IPS-20b (cell line): ENCODE data around the gene PEX6.
A peak's percentile ranks its signal among the peaks of the same experiment; 100 is the strongest.
"Not testable (repeated sequence)": the region's sequence is repeated elsewhere in the genome, so short reads cannot be mapped to it uniquely, and the experiment has no call there.

Experiments
- H3K27ac ChIP-seq: one replicate; pipeline ENCODE4 v1.5.1; 2013; ENCODE audit warnings: low read length
- H3K27me3 ChIP-seq: 2 replicates; pipeline ENCODE4 v1.6.1; 2013; ENCODE audit warnings: mild to moderate bottlenecking, low read length, inconsistent platforms; ENCODE audit not compliant: insufficient read depth
- H3K36me3 ChIP-seq: 2 replicates; pipeline ENCODE4 v1.6.1; 2013; ENCODE audit warnings: low read depth, mild to moderate bottlenecking, inconsistent platforms, low read length, moderate library complexity; ENCODE audit not compliant: insufficient read depth
- H3K4me1 ChIP-seq: 2 replicates; pipeline ENCODE4 v1.6.1; 2013; ENCODE audit warnings: mild to moderate bottlenecking, control low read depth, inconsistent platforms, low read length, moderate library complexity; ENCODE audit not compliant: insufficient read depth
- H3K4me3 ChIP-seq: 2 replicates; pipeline ENCODE4 v1.5.1; 2013; ENCODE audit warnings: mild to moderate bottlenecking, low read length, inconsistent platforms
- H3K9ac ChIP-seq: 2 replicates; pipeline ENCODE4 v1.6.1; 2013; ENCODE audit warnings: low read depth, mild to moderate bottlenecking, inconsistent platforms, low read length, moderate library complexity
- H3K9me3 ChIP-seq: 2 replicates; pipeline ENCODE4 v1.6.1; 2013; ENCODE audit warnings: mild to moderate bottlenecking, low read depth, low read length, inconsistent platforms; ENCODE audit not compliant: insufficient read depth

PEX6 gene

GRCh38 chr6:42962502-42963178 is 16.3 kb downstream of the PEX6 start:
- Histone ChIP-seq H3K27ac (no peak overlapping the region), H3K4me1 (no peaks in the 10 kb centered on the region; the same call in 1 of the 2 replicates), H3K9me3 (no peaks in the 10 kb centered on the region), H3K4me3 (no peak overlapping the region), H3K9ac (no peak overlapping the region), H3K36me3 (no peaks in the 10 kb centered on the region), H3K27me3 (peaks cover 34% of the 10 kb centered on the region)

GRCh38 chr6:42962096-42962495 is 16.9 kb downstream of the PEX6 start:
- H3K27me3 ChIP-seq: peaks cover 34% of the 10 kb centered on the region
- H3K4me3 ChIP-seq: no peak overlapping the region
- H3K9me3 ChIP-seq: no peaks in the 10 kb centered on the region
- no peak overlapping the region for H3K9ac ChIP-seq
- H3K27ac ChIP-seq: no peak overlapping the region
- H3K36me3 ChIP-seq: no peaks in the 10 kb centered on the region
- no peaks in the 10 kb centered on the region; the same call in 1 of the 2 replicates for H3K4me1 ChIP-seq

DNA sequence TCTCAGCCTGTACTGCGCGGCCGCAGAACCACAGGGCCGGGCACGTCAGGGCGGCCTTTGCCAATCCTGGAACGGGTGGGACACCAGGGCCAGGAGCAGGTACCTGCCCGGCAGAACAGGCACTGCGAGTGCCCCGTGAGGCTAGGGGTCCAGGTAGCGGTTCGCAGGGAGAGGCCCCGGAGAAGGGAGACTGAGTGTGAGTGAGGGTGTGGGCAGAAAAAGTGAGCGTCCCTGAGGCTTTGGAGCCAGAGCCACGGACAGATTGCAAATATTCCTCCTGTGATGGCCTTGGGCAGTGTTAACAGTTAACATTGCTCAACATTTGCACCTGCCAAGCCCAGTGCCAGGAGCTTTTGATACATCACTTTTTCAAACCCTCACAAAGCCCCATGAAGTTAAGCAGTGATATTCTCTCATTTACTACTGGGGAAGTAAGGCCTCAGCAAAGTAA is 17.9 kb downstream of the PEX6 start:
- Histone ChIP-seq H3K27me3 (peaks cover 34% of the 10 kb centered on the region), H3K27ac (no peak overlapping the region), H3K9me3 (no peaks in the 10 kb centered on the region), H3K9ac (peak overlapping the region; percentile 41; the same call in 1 of the 2 replicates), H3K4me1 (no peaks in the 10 kb centered on the region; the same call in 1 of the 2 replicates), H3K4me3 (peak overlapping the region; percentile 81; the same call in 1 of the 2 replicates), H3K36me3 (no peaks in the 10 kb centered on the region)

DNA sequence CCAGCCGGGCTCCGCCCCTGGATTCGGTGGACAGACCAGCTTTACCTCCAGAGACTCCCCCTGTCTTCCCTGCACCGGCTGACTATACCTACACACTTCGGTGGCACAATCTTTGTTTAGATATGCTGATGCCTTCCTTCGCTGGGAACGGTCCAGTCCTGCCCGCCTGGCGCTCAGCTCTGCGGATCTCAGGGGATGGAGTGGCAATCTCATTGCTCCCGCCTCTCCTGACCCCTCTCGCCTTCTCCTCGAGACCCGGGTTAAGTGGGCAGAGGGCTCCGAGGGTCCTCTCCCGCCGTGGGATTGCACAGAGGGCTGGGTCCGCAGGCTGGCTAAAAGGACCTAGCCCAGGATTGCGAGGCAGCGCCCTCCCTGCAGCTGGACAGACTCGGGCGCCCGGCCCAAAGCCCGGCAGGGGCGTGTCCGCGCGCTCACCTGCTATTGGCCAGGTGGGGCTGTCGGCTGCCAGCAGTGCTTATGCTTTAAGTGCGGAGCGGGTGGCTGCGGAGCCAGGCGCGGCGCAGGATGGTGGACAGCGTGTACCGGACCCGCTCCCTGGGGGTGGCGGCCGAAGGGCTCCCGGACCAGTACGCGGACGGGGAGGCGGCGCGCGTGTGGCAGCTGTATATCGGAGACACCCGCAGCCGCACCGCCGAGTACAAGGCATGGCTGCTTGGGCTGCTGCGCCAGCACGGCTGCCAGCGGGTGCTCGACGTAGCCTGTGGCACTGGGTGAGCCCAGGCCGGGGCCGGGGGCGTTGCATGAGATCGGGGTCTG is 18.6 kb downstream of the PEX6 start, which contains the start of gene GNMT:
Gene GNMT (plus strand): TSS at position 512 of the 777 bp plus-strand sequence. CDS start 14 bp downstream, at position 526.
- Histone ChIP-seq H3K9me3 (no peaks in the 10 kb centered on the region), H3K27ac (no peak within 1 kb of the TSS), H3K27me3 (peaks cover 34% of the 10 kb centered on the region), H3K36me3 (no peaks in the 10 kb centered on the region), H3K9ac (peak within 1 kb of the TSS; percentile 62; the same call in 1 of the 2 replicates), H3K4me1 (no peaks in the 10 kb centered on the region; the same call in 1 of the 2 replicates), H3K4me3 (peak within 1 kb of the TSS; percentile 81)

- Histone ChIP-seq H3K27me3 (peaks cover 34% of the 10 kb centered on the region), H3K36me3 (no peaks in the 10 kb centered on the region), H3K27ac (no peak overlapping the region), H3K4me1 (no peaks in the 10 kb centered on the region; the same call in 1 of the 2 replicates), H3K9me3 (no peaks in the 10 kb centered on the region), H3K4me3 (peak overlapping the region; percentile 81), H3K9ac (peak overlapping the region; percentile 62; the same call in 1 of the 2 replicates)
Observed at GRCh38 chr6:42959917-42960242, 19.1 kb downstream of the PEX6 start.

DNA sequence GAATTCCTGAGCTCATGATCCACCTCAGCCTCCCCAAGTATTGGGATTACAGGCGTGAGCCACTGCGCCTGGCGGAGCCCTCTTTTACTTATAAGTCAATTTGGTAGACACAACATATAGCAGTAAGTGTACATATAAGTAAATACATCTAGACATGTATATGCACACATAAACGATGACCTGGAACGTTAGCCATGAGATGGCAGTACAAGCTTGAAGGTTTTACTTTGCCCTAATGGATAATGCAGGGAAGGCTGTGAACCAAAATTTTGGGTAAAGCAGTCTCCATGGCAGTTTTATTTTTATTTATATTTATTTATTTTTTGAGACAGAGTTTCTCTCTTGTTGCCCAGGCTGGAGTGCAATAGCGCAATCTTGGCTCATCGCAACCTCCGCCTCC is 20.9 kb downstream of the PEX6 start:
- Histone ChIP-seq H3K4me1 (no peaks in the 10 kb centered on the region; the same call in 1 of the 2 replicates), H3K27ac (no peak overlapping the region), H3K27me3 (peaks cover 34% of the 10 kb centered on the region), H3K9ac (no peak overlapping the region), H3K36me3 (no peaks in the 10 kb centered on the region), H3K4me3 (no peak overlapping the region), H3K9me3 (no peaks in the 10 kb centered on the region)

GRCh38 chr6:42954405-42954804 is 24.6 kb downstream of the PEX6 start:
- H3K9me3 ChIP-seq, H3K9ac ChIP-seq, H3K27me3 ChIP-seq, H3K4me1 ChIP-seq, H3K36me3 ChIP-seq, H3K27ac ChIP-seq, H3K4me3 ChIP-seq: not testable (repeated sequence)

- Histone ChIP-seq H3K9me3 (no peaks in the 10 kb centered on the region), H3K27me3 (no peaks in the 10 kb centered on the region), H3K4me1 (no peaks in the 10 kb centered on the region), H3K4me3 (no peak overlapping the region), H3K27ac (no peak overlapping the region), H3K36me3 (no peaks in the 10 kb centered on the region), H3K9ac (no peak overlapping the region)
Observed at GRCh38 chr6:42952389-42952788, 26.6 kb downstream of the PEX6 start.

DNA sequence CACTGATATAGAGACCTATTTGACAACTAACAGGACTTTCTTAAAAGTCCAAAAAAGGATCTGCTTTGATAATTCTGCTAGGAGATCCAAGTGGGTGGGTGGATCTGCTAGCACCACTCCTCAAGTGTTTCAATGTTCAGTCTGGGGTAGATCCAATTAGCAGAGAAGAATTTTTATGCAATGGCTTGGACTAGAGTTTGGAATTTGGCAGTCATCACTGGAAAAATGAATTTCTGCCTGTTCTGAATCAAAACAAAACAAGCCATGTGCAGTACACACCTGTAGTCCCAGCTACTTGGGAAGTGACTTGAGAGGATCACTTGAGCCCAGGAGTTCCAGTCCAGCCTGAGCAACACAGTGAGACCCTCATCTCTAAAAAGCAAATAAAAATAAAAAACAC is 31.0 kb downstream of the PEX6 start:
- H3K27ac ChIP-seq: no peak overlapping the region
- no peaks in the 10 kb centered on the region for H3K4me1 ChIP-seq
- no peaks in the 10 kb centered on the region for H3K27me3 ChIP-seq
- H3K9me3 ChIP-seq: no peaks in the 10 kb centered on the region
- no peak overlapping the region for H3K9ac ChIP-seq
- no peaks in the 10 kb centered on the region; the same call in 1 of the 2 replicates for H3K36me3 ChIP-seq
- no peak overlapping the region for H3K4me3 ChIP-seq

DNA sequence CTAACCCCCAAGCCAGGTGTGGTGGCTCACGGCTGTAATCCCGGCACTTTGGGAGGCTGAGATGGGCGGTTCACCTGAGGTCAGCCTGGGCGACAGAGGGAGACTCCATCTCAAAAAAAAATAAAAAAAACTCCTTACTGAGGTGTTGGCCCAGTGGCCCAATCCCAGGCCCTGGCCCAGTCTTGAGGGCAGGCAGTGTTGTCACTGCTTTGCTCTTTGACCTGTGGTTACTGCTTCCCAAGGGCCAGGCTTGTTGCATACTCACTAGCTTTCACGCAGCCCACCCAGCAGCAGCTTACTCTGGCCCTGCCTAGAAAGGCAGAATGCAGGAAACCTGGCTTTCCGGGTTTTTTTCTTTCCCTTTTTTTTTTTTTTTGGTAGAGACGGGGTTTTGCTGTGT is 36.5 kb downstream of the PEX6 start:
- Histone ChIP-seq H3K9me3 (no peaks in the 10 kb centered on the region), H3K27ac (no peak overlapping the region), H3K36me3 (peaks cover 40% of the 10 kb centered on the region), H3K4me1 (no peaks in the 10 kb centered on the region), H3K9ac (no peak overlapping the region), H3K4me3 (no peak overlapping the region), H3K27me3 (no peaks in the 10 kb centered on the region)

DNA sequence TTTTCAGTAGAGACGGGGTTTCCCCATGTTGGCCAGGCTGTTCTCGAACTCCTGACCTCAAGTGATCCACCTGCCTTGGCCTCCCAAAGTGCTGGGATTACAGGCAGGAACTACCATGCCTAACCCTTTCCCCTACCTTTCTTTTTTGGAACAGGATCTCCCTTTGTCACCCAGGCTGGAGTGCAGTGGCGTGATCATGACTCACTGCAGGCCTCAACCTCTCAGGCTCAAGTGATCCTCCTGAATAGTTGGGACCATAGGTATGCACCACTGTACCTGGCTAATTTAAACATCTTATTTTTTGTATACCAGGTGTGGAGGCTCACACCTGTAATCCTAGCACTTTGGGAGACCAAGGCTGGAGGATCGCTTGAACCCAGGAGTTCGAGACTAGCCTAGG is 37.6 kb downstream of the PEX6 start:
- not testable (repeated sequence) for H3K9ac ChIP-seq, H3K27ac ChIP-seq, H3K27me3 ChIP-seq, H3K4me1 ChIP-seq, H3K4me3 ChIP-seq, H3K9me3 ChIP-seq
- H3K36me3 ChIP-seq: peaks cover 50% of the 10 kb centered on the region
